22Rv1 (cell line): Measurements from ENCODE around the gene HNRNPR.

Source experiments
- CTCF ChIP-seq: fragments of 450-650 bp; IDR thresholded peaks from 2 replicates; pipeline ENCODE4 v1.5.1; 2017; ENCODE audit warnings: mild to moderate bottlenecking
- ZFX ChIP-seq: fragments of 450-650 bp; IDR thresholded peaks from 2 replicates; pipeline ENCODE4 v1.6.1; 2017; ENCODE audit warnings: antibody characterized with exemption, borderline replicate concordance

GRCh38 chr1:23368562-23369334, 24.7 kb upstream of the HNRNPR start:
- TF ChIP-seq CTCF = no peak
- TF ChIP-seq ZFX = no peak
